GM19468 (cell line): ENCODE results near the gene ZNF878.
"Not testable (repeated sequence)": the region's sequence is repeated elsewhere in the genome, so short reads cannot be mapped to it uniquely, and the experiment has no call there.

Experiments used
- ATAC-seq: cut with Tn5 transposase; IDR thresholded peaks from one replicate; pipeline ENCODE4 v1.9.1; 2021; ENCODE audit warnings: mild to moderate bottlenecking, moderate library complexity, moderate number of reproducible peaks; ENCODE audit not compliant: unreplicated experiment; ENCODE audit errors: extremely low read depth

Gene ZNF878

DNA sequence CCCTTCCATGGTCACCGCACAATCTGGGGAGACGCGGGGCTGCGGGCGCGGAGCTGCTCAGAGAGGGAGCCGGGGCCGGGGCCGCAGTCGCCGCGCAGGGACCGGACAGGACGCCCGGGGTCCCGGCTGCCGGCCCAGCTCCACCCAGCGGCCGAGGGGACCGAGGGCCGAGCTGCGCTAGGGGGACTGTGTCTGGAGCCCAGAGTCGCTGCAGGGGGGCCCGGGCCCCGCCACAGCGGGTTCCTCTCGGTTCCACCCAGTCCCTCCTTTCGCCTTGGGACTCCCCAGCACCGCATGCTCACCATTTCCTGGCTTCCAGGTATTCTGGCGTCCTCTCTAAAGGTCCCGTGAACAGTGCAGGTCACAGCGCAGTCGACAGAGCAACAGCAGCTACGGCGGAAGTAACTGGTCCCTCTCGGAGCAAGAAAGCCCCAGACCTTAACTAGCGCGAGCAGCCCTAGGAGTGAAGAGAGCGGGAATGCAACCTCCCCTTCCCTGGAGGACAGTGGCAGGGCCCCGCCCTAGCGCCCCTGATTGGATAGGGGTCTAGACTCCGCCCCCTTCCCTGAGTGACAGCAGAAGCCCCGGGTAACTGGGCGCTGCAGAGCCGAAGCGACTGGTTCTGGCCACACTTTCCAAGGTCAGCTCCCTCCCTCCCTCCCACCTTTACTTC lies at the start of gene ZNF878:
TSS of gene ZNF878 (minus strand) at position 465 of the 673 bp plus-strand sequence. CDS start at position 305, 160 bp downstream.
- peak; percentile 68 for ATAC-seq

DNA sequence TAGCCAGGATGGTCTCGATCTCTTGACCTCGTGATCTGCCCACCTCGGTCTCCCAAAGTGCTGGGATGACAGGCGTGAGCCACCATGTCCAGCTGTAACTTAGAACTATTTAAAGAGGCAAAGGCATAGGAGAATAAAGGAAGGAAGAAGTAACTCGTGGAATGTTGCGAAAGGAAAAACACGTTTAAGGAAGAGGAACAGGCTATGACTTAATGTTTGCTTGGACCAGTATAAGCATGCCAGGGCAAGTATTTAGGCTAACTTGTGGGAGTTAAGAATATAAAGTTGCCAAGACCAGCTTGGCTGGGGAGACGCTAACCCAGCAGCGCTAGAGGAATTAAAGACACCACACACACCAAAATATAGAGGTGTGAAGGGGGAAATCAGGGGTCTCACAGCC lies 45.3 kb upstream of the ZNF878 start:
- no peak for ATAC-seq

DNA sequence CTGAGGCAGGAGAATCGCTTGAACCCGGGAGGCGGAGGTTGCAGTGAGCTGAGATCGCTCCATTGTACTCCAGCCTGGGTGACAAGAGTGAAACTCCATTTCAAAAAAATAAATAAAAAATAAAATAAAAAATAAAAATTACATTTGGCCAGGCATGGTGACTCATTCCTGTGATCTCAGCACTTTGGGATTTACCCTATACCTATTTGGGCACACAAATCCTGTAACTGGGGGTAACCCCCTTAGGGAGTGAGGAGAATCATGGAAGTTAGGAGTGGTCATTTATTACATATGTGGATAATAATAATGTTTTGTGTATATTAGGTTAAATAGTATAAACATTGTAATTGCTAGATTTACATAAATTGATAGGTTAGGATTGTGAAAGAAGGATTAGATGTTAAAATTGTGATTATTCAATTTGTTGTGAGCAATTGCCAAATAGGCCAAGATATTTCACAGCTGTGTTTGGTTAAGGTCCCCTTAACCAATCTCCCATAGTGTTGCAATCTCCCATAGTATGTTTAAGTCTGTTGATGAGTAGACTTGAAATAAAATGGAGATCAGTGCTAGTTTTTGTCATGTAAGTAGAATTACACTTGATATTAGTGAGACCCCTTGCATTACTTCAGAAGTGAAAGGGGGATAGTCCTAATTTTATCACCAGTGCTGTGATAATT lies 42.5 kb upstream of the ZNF878 start:
- no peak for ATAC-seq

DNA sequence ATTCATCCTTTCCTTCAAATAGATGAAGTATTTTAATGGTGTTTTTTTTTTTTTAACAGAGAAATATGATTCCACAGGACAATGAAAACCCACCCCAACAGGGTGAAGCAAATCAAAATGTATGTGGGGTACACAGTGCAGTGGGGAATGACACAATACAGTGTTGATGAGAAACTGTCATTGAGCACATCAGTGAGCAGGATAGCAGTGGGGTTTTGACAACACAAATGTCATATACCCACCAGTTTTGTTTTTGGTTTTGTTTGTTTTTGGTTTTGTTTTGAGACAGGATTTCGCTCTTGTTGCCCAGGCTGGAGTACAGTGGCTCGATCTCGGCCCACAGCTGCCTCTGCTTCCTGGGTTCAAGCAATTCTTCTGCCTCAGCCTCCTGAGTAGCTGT lies 41.0 kb upstream of the ZNF878 start:
- ATAC-seq = no peak

DNA sequence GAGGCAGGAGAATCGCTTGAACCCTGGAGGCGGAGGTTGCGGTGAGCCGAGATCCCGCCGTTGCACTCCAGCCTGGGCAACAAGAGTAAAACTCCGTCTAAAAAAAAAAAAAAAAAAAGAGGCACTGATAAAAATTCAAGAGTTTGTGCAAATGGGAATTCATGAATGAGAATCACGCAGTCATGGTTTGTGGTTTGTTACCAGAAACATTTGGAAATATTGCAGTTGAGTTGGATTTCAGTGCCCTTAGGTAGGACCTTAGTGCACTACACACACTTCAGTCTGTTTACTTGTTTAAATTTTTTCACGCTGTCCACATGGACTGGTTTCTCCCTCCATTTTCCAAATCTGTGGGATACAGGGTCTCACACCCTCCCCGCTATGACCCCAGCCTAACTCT lies 40.2 kb upstream of the ZNF878 start:
- ATAC-seq = no peak

DNA sequence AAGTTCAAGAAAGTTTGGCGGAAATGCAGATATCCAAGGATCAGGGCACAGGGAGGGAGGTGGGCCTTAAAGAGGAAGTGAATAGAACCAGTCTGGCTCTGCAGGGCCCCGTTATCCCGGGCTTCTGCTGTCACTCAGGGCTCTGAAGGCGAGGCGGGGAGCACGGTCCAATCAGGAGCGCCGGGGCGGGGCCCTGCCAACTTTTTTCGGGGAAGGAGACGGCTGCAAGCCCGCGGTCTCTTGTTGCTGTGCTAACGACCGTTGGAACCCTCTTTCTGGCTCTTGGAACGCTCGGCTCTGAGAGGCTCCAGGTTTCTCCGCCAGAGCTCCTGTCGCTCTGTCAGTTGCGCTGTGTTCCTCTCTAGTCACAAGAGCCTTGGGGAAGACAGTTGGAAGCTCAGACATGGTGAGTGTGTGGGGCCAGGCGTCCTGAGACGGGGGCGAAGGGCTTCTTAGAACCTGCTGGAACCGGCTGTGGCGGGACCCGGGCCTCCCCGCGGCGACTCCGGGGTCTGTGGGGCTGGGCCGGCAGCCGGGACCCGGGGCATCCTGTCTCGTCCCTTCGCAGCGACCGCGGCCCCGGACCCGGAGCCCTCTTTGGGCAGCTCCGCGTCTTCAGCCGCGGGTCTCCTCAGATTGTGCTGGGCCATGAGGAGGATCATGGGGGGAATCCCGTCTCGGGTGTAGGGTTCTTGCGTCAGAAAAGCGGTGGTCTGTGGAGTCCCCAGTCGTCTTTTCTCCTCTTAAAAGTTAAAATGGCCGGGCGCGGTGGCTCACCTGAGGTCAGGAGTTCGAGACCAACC lies 39.5 kb upstream of the ZNF878 start:
- no peak for ATAC-seq

DNA sequence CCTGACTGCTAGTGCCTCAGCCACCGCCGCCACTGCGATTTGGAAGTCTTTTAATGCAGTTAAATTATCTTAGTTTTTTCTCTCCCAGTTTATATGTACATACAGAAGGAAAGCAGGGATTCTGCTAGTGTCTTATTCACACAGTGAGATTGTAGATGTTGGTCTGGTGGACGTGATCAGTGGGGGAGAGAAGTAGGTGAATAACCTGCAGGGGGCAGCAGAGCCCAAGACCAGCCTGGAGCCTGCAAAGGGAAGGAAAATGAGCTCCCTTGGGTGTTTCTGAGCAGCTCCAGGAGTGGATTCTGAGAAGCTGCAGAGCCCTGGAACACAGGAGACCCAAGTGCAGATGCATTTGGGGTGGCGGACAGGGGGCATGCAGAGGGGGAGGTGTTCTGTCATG lies 38.0 kb upstream of the ZNF878 start:
- ATAC-seq = no peak

DNA sequence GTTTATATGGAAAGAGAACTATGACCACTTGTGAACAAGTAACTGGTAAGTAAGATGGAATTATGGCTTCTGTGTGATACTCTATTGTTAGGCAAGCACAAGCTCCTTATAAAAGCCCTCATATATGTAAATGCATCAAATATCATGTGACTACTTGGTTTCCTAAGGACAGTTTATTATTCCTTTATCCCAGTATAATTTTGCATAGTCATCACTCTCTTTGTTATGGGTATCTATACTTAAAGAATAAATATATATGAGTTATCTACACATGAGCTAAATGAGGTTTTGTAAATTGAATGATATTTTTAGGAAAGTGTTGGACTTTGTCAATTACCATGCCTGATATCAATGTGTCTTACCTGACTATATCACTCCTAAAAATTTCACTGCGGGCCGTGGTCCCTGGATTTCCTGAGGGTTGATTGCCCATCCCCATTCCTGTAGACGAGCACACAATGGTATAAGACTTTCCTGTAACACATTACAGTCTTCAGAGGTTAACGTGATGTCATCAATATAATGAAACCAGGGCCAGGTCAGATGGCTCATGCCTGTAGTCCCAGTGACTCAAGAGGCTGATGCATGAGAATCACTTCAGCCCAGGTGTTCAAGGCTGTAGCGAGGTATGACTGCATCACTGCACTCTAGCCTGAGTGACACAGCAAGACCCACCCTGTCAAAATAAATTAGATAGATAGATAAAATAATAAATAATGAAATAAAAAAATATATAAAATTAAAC lies 32.5 kb upstream of the ZNF878 start:
- ATAC-seq = no peak

DNA sequence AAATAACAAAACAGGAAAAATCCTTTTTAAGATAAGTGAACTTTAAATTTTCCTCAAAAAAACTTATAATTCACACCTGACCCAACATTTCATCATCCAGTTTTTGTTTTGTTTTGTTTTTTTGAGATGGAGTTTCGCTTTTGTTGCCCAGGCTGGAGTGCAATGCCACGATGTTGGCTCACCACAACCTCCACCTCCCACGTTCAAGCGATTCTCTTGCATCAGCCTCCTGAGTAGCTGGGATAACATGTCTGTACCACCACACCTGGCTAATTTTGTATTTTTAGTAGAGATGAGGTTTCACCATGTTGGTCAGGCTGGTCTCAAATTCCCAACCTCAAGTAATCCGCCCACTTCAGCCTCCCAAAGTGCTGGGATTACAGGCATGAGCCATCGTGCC lies 30.6 kb upstream of the ZNF878 start:
- ATAC-seq = not testable (repeated sequence)

DNA sequence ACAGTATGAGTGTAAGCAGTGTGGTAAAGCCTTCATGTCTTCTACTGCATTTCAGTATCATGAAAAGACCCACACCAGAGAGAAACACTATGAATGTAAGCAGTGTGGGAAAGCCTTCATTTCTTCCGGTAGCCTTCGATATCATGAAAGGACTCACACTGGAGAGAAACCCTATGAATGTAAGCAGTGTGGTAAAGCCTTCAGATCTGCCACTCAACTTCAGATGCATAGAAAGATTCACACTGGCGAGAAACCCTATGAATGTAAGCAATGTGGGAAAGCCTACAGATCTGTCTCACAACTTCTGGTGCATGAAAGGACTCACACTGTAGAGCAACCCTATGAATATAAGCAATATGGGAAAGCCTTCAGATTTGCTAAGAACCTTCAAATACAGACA lies 24.6 kb upstream of the ZNF878 start:
- ATAC-seq = no peak

DNA sequence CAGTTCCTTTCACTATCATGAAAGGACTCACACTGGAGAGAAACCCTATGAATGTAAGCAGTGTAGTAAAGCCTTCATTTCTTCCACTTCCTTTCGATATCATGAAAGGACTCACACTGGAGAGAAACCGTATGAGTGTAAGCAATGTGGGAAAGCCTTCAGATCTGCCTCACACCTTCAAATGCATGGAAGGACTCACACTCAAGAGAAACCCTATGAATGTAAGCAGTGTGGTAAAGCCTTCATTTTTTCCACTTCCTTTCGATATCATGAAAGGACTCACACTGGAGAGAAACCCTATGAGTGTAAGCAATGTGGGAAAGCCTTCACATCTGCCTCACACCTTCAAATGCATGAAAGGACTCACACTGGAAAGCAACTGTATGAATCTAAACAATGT lies 23.6 kb upstream of the ZNF878 start:
- not testable (repeated sequence) for ATAC-seq

DNA sequence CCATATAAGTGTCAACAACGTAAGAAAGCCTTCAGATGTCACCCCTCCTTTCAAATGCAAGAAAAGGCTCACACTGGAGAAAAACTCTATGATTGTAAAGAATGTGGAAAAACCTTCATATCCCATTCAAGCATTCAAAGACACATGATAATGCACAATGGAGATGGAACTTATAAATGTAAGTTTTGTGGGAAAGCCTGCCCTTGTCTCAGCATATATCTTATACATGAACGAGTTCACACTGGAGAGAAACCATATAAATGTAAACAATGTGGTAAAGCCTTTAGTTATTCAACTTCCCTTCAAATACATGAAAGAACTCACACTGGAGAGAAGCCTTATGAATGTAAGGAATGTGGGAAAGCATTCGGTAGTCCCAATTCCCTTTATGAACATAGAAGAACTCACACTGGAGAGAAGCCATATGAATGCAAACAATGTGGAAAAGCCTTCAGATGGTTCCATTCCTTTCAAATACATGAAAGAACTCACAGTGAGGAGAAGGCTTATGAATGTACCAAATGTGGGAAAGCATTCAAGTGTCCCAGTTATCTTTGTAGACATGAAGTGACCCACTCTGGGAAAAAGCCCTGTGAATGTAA lies 22.9 kb upstream of the ZNF878 start:
- no peak for ATAC-seq

DNA sequence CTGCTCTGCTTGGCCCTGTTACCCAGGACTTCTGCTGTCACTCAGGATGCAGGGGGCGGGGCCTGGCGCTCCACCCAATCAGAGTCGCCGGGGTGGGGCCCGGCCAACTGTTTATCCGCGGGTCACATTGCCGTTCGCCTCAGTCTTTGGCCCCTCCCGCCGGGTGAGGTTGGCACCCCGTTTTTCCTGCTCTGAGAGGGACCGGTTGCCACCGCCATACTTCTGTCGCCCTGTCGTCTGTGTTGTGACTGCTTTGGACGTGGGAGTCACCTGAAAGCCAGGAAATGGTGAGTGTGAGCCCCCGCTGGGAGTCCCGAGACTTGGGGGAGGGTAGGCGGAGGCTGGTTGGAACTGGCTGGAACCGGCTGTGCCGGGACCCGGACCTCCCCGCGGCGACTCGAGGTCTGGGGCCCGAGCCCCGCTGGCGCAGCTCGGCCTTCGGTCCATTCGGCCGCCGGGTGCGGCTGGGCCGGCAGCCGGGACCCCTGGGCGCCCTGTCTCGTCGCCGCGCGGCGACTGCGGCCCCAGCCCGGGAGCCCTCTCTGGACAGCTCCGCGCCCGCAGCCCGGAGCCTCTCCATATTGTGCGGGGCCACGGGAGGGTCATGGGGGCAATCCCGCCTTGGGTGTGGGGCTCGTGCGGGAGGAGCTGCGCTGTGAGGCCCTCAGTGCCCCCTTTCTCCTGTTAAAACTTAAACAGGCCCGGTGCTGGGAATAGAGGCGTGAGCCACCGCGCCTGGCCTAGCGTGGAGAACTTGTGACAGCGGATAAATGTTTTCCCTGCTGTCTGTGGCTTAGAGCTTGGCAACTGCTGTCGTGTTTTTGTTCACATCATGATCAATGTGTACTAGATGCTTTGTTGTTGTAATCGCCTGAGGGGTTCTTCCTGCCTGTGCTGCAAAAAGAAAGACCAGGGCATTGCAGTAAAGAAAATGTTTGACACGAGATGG lies 12.1 kb upstream of the ZNF878 start, which contains the start of gene ZNF844:
TSS of gene ZNF844 (plus strand) at position 142 of the 949 bp plus-strand sequence. CDS start at position 285, 143 bp downstream.
- peak; percentile 39 for ATAC-seq

DNA sequence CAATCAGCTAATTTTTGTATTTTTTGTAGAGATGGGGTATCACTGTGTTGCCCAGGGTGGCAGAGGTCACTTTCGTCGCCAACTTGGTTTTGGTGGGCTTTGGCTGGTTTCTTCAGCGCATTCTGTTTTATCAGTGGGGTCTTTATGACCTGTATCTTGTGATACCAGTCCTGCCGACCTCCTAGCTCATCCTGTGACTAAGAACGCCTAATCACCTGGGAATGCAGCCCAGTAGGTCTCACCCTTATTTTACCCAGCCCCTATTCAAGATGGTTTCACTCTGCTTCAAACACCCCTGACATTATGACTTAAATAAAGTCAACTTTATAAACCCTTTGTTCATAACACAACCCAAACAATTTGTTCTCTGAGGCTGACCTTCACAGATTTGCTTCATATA lies 3.0 kb upstream of the ZNF878 start:
- ATAC-seq = no peak

DNA sequence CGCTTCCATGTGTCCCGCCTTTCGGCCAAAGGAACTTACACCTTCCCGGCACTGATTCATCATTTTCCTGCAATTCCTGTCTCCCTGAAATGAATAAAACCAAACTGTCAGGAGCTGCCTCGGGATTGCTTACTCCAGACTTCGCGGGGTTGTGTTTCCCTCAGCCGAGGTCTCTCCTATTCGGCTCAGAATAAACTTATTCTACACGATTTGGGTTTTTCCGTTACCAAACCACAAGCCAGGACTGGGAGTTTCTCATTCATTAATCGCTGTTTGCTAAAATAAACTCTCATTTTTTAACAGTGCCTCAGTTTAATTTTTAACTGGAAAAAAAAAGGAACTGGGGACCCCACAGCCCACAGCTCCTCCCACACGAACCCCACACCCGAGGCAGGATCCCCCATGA lies 667 bp downstream of the ZNF878 start:
- no peak for ATAC-seq

DNA sequence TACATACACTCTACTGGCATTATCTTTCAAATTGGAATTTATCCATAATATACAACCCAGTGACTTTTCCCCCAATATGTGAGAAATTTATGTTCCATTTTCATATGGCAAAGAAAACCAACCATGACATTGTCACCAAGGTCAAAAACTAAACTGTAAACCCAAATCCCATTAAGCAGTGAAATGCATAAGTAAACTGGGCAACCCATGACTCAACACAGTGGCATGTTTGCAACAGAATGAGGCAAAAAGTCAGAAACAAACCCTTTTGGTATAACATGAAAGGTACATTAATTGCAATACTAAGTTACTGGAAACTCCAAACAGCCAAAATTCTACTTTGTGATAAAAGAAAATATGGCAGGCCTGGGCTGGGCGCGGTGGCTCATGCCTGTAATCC lies 4.9 kb downstream of the ZNF878 start:
- no peak for ATAC-seq

DNA sequence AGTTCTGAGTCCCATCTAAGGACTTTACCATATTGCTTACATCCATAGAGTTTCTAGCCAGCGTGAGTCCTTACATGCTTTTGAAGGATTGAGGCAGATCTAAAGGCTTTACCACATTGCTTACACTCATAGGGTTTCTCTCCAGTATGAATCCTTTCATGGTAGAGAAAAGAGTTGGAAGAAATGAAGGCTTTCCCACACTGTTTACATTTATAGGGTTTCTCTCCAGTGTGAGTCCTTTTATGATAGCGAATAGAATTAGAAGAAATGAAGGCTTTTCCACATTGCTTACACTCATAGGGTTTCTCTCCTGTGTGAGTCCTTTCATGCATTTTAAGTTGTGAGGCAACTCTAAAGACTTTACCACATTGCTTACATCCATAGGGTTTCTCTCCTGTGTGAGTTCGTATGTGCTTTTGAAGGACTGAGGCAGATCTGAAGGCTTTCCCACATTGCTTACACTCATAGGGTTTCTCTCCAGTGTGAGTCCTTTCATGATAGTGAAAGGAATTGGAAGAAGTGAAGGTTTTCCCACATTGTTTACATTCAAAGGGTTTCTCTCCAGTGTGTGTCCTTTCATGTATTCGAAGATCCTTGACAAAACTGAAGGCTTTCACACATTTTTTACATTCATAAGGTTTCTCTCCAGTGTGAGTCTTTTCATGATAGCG lies 8.9 kb downstream of the ZNF878 start:
- no peak for ATAC-seq

DNA sequence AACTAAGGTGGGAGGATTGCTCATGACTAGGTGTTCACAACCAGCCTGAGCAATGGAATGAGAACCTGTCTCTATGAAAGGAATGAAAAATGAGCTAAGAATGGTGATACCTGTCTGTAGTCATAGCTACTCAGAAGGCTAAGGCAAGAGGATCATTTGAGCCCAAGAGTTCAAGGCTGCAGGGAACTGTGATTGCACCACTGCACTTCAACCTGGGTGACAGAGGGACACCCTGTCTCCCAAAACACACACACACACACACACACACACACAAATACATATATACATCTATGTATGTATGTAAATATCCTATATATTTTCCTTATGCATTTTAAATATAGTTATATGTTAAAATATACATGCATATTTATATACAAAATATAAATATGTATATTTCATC lies 9.9 kb downstream of the ZNF878 start:
- ATAC-seq = no peak
